GM13977 (cell line): ENCODE results near the gene SLC34A3.
A peak's percentile ranks its signal among the peaks of the same experiment; 100 is the strongest.

Source experiments
- DNase-seq: peaks from one replicate; pipeline ENCODE4 v3.0.0; 2012; ENCODE audit warnings: low spot score
- CTCF ChIP-seq: IDR thresholded peaks from 2 replicates; pipeline ENCODE4 v1.5.1; 2012; ENCODE audit warnings: mild to moderate bottlenecking, control low read depth; ENCODE audit not compliant: insufficient read depth; ENCODE audit errors: extremely low read depth, missing control alignments
- in situ Hi-C: fragments of 300-500 bp; cut with MboI; formaldehyde crosslinking; loops from one replicate; pipeline ENCODE4 v1.12.0; 2022; ENCODE audit warnings: low sequenced_read_pairs, low pct_unique_long_range_greater_than_20kb, mixed read lengths, inconsistent platforms; ENCODE audit not compliant: unreplicated experiment

SLC34A3 gene

GRCh38 chr9:137226338-137227053 lies 4.2 kb upstream of the SLC34A3 start:
- no peak for TF ChIP-seq CTCF
- DNase-seq, result no peak
- in situ Hi-C loops, result loop anchor here (10.0 kb wide), 1 partner anchor 102 kb away; no protein-coding TSS in a partner anchor

GRCh38 chr9:137227054-137227852 lies 3.4 kb upstream of the SLC34A3 start, which contains the start of gene RNF224:
TSS of gene RNF224 (plus strand) at chr9:137227502. CDS start at chr9:137228336, 834 bp downstream.
- TF ChIP-seq CTCF, result peak; percentile 98
- in situ Hi-C loops, result loop anchor here (10.0 kb wide), 1 partner anchor 102 kb away; no protein-coding TSS in a partner anchor
- DNase-seq, result peak; percentile 90

GRCh38 chr9:137227853-137228505 lies 2.7 kb upstream of the SLC34A3 start:
- no peak for DNase-seq
- in situ Hi-C loops, result loop anchor here (10.0 kb wide), 1 partner anchor 103 kb away; no protein-coding TSS in a partner anchor
- TF ChIP-seq CTCF, result no peak

- in situ Hi-C loops, result loop anchor here (10.0 kb wide), 1 partner anchor 104 kb away; no protein-coding TSS in a partner anchor
- DNase-seq, result no peak
- TF ChIP-seq CTCF, result no peak
Observed at GRCh38 chr9:137228506-137228967, 2.2 kb upstream of the SLC34A3 start.

- DNase-seq, result no peak
- in situ Hi-C loops, result loop anchor here (10.0 kb wide), 1 partner anchor 104 kb away; no protein-coding TSS in a partner anchor
- TF ChIP-seq CTCF, result no peak
Observed at GRCh38 chr9:137228968-137229896, 1.5 kb upstream of the SLC34A3 start.
